Measurements from ENCODE around the gene MANSC4. TPM values are rescaled to one million over a fixed set of nuclear protein-coding genes. Genes with fewer than 3 reads are reported as not detected.

The MANSC4 gene
- polyA plus RNA-seq, 1 donor from 2014 or later = 0.43 TPM

GRCh38 chr12:27797301-27798025, 17.4 kb upstream of the MANSC4 start:
- peaks cover 22% of the 10 kb centered on the region for H3K36me3 ChIP-seq (ENCODE audit: insufficient read depth, low read length)
- TF ChIP-seq REST (IDR thresholded peaks at IDR 0.05; ENCODE audit: borderline replicate concordance) = no peak
- TF ChIP-seq POLR2AphosphoS5 (IDR thresholded peaks at IDR 0.05) = no peak
- no peak for TF ChIP-seq TAF1 (IDR thresholded peaks at IDR 0.05; ENCODE audit: low read depth)
- no peak for TF ChIP-seq RAD21 (conservative IDR thresholded peaks at IDR 0.05)
- H3K9me2 ChIP-seq (ENCODE audit: insufficient read depth, low read length) = no peaks in the 10 kb centered on the region

DNA sequence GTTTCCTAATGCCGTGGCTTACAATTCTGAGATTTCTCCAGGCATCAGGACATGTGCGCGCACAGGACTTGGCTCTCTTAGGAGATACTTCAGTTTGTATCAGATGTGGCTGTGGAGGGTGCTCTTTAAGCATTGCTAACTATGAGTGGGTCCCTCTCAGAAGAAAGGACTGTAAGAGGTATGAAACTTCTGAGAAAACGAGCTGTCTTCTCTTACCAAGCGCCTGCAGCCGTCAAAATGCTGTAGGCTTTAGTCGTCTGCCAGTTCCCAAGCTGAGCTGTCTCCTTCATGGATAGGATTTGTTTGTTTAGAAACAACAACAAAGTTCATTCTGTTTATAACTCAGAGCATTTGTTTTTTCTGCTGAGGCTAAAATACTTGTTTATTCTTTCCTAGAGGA, 16.1 kb upstream of the MANSC4 start:
- no peak overlapping the region for H3K4me2 ChIP-seq (ENCODE audit: low read length)
- H3K4me3 ChIP-seq (ENCODE audit: low read length) = no peak overlapping the region
- H3K9me2 ChIP-seq (ENCODE audit: insufficient read depth, low read length) = no peaks in the 10 kb centered on the region
- TF ChIP-seq REST (IDR thresholded peaks at IDR 0.05; ENCODE audit: borderline replicate concordance) (no peak), RAD21 (conservative IDR thresholded peaks at IDR 0.05) (no peak), EZH2 (IDR thresholded peaks at IDR 0.05; ENCODE audit: borderline replicate concordance, insufficient read depth, low read length, poor library complexity, severe bottlenecking) (no peak), POLR2AphosphoS5 (IDR thresholded peaks at IDR 0.05) (no peak), MXI1 (conservative IDR thresholded peaks at IDR 0.05; ENCODE audit: poor library complexity, severe bottlenecking) (no peak), EP300 (conservative IDR thresholded peaks at IDR 0.05; ENCODE audit: poor library complexity, severe bottlenecking) (no peak), SMC3 (conservative IDR thresholded peaks at IDR 0.05; ENCODE audit: poor library complexity) (no peak), TAF1 (IDR thresholded peaks at IDR 0.05; ENCODE audit: low read depth) (no peak)
- TF ChIP-seq, protein P1, sequence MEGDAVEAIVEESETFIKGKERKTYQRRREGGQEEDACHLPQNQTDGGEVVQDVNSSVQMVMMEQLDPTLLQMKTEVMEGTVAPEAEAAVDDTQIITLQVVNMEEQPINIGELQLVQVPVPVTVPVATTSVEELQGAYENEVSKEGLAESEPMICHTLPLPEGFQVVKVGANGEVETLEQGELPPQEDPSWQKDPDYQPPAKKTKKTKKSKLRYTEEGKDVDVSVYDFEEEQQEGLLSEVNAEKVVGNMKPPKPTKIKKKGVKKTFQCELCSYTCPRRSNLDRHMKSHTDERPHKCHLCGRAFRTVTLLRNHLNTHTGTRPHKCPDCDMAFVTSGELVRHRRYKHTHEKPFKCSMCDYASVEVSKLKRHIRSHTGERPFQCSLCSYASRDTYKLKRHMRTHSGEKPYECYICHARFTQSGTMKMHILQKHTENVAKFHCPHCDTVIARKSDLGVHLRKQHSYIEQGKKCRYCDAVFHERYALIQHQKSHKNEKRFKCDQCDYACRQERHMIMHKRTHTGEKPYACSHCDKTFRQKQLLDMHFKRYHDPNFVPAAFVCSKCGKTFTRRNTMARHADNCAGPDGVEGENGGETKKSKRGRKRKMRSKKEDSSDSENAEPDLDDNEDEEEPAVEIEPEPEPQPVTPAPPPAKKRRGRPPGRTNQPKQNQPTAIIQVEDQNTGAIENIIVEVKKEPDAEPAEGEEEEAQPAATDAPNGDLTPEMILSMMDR (IDR thresholded peaks at IDR 0.05; ENCODE audit: poor library complexity, severe bottlenecking) = no peak
- H3K9ac ChIP-seq (ENCODE audit: low read length) = no peak overlapping the region
- H3K36me3 ChIP-seq (ENCODE audit: insufficient read depth, low read length) = peaks cover 17% of the 10 kb centered on the region
- H4K20me1 ChIP-seq (ENCODE audit: insufficient read depth) = no peaks in the 10 kb centered on the region
- H3K79me2 ChIP-seq (replicated peaks; ENCODE audit: insufficient read depth, low read length) = no peaks in the 10 kb centered on the region
- no peak overlapping the region for H3K27ac ChIP-seq (ENCODE audit: low read length)
- H3F3A ChIP-seq (ENCODE audit: insufficient read depth, low read length, poor library complexity, severe bottlenecking) = no peaks in the 10 kb centered on the region
- H3K27me3 ChIP-seq (ENCODE audit: insufficient read depth, low read depth, low read length) = no peaks in the 10 kb centered on the region
- no peak overlapping the region for H2AFZ ChIP-seq (ENCODE audit: low read depth, low read length)
- H3K9me3 ChIP-seq (ENCODE audit: low read length) = no peaks in the 10 kb centered on the region

More at GRCh38 chr12:27797301-27798025, 17.4 kb upstream of the MANSC4 start:
- no peak overlapping the region for H2AFZ ChIP-seq (ENCODE audit: low read depth, low read length)
- H3K79me2 ChIP-seq (replicated peaks; ENCODE audit: insufficient read depth, low read length) = no peaks in the 10 kb centered on the region
- H3K4me3 ChIP-seq (ENCODE audit: low read length) = no peak overlapping the region
- H3F3A ChIP-seq (ENCODE audit: insufficient read depth, low read length, poor library complexity, severe bottlenecking) = no peaks in the 10 kb centered on the region
- no peaks in the 10 kb centered on the region for H3K27me3 ChIP-seq (ENCODE audit: insufficient read depth, low read depth, low read length)
- no peak overlapping the region for H3K9ac ChIP-seq (ENCODE audit: low read length)
- H3K4me2 ChIP-seq (ENCODE audit: low read length) = no peak overlapping the region
- no peak overlapping the region for H3K27ac ChIP-seq (ENCODE audit: low read length)
- H3K9me3 ChIP-seq (ENCODE audit: low read length) = no peaks in the 10 kb centered on the region
- no peaks in the 10 kb centered on the region for H4K20me1 ChIP-seq (ENCODE audit: insufficient read depth)

All from neural cell (in vitro differentiated cells).